ENCODE data around the gene DST. TPM values are rescaled to one million over a fixed set of nuclear protein-coding genes. Genes with fewer than 3 reads are reported as not detected.

DST gene
- total and polyA plus RNA-seq, 2 of the 4 experiments (the other 2 are of a cell fraction) = 97.7 to 452 TPM

DNA sequence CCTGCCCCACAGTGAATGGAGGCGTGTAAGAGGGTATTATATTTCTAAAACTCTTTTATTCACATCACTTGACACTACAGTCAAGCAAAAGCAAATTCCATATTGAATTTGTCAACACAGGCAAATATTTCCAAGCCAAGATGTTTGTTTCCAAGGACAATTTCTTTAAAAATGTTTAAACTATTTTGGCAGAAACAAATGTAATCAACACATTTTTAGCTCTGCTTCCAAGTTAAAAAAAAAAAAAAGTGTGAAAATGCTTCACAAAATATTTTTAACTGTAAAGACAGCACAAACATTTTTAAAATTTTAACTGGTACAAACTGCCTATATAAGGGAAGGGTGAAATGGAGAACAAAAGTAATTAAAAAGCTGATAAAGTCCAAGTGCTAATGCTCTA is 44.9 kb upstream of the DST start:
- ATAC-seq (ENCODE audit: low read depth) = no peak
- intact Hi-C loops (cut with micrococcal nuclease) (no loop called here), in situ Hi-C loops (cut with MboI; ENCODE audit: low sequenced_read_pairs) (no loop called here), dilution Hi-C loops (cut with HindIII; ENCODE audit: low sequenced_read_pairs, unreplicated experiment) (no loop called here)
- no peak overlapping the region for H4K91ac ChIP-seq (ENCODE audit: insufficient read depth, low read depth, low read length)
- H4K8ac ChIP-seq (ENCODE audit: low read depth in 2 of 2, low read length in 2 of 2) = no peak overlapping the region
- BruUV-seq (replicated peaks) = no TSS peak
- peak overlapping the region; percentile 12; the same call in 1 of the 2 replicates for H4K5ac ChIP-seq (ENCODE audit: low read depth, low read length)
- no peak overlapping the region for H3K4me3 ChIP-seq (ENCODE audit: insufficient read depth, low read depth, low read length)
- ChIA-PET POLR2A (ENCODE audit: unreplicated experiment) (no interaction called here), CTCF (interaction anchor here (0.6 kb wide), 1 partner anchor 27 kb away, joined by 6 read pairs; no protein-coding TSS in a partner anchor)
- peaks cover 10% of the 10 kb centered on the region; the same call in 1 of the 2 replicates for H4K20me1 ChIP-seq (ENCODE audit: insufficient read depth, low read length)
- no CpG with 5 or more reads among the region's 1 CpG for WGBS, 2 experiments (ENCODE audit: extremely low coverage in 2 of 2, insufficient read length in 1 of 2)
- H3K4me1 ChIP-seq (ENCODE audit: control insufficient read depth, insufficient read depth, low read length) = peaks cover 16% of the 10 kb centered on the region
- H3K9me1 ChIP-seq (ENCODE audit: insufficient read depth, low read length) = peaks cover 9% of the 10 kb centered on the region
- H3K27me3 ChIP-seq (ENCODE audit: control insufficient read depth, insufficient read depth, low read length) = no peaks in the 10 kb centered on the region
- H2AK5ac ChIP-seq (ENCODE audit: low read depth, low read length) = no peak overlapping the region
- H2BK120ac ChIP-seq (ENCODE audit: low read depth, low read length) = no peak overlapping the region
- peak overlapping the region; percentile 30; the same call in 1 of the 2 replicates for H3K14ac ChIP-seq (replicated peaks; ENCODE audit: low read depth, low read length)
- no peak for DNase-seq
- no peak overlapping the region for H2BK20ac ChIP-seq (ENCODE audit: low read depth, low read length)
- H3K56ac ChIP-seq (ENCODE audit: extremely low read depth, insufficient read depth, low read length) = no peak overlapping the region
- no peak overlapping the region for H3K9ac ChIP-seq (ENCODE audit: low read depth, low read length)
- no peak overlapping the region for H3K23ac ChIP-seq (ENCODE audit: low read depth, low read length)
- peaks cover 26 to 63% of the 10 kb centered on the region in 2 experiments for H3K79me1 ChIP-seq (ENCODE audit: low read depth in 1 of 2, low read length in 2 of 2)
- no peak overlapping the region for H3K4ac ChIP-seq (ENCODE audit: low read depth, low read length)
- no peak overlapping the region for H2AFZ ChIP-seq (replicated peaks; ENCODE audit: low read length, poor library complexity)
- no peak overlapping the region for H2BK5ac ChIP-seq (ENCODE audit: low read depth, low read length, poor library complexity, severe bottlenecking)
- TF ChIP-seq MAZ (IDR thresholded peaks at IDR 0.05; ENCODE audit: borderline replicate concordance, low read depth, low read length) = no peak
- TF ChIP-seq BHLHE40 (IDR thresholded peaks at IDR 0.05; ENCODE audit: low read depth, low read length) = no peak
- TF ChIP-seq RFX5 (IDR thresholded peaks at IDR 0.05; ENCODE audit: low read depth, low read length) = no peak
- TF ChIP-seq, protein P1, sequence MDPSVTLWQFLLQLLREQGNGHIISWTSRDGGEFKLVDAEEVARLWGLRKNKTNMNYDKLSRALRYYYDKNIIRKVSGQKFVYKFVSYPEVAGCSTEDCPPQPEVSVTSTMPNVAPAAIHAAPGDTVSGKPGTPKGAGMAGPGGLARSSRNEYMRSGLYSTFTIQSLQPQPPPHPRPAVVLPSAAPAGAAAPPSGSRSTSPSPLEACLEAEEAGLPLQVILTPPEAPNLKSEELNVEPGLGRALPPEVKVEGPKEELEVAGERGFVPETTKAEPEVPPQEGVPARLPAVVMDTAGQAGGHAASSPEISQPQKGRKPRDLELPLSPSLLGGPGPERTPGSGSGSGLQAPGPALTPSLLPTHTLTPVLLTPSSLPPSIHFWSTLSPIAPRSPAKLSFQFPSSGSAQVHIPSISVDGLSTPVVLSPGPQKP (IDR thresholded peaks at IDR 0.05; ENCODE audit: borderline replicate concordance, low read depth, low read length) = no peak
- TF ChIP-seq, protein P2, sequence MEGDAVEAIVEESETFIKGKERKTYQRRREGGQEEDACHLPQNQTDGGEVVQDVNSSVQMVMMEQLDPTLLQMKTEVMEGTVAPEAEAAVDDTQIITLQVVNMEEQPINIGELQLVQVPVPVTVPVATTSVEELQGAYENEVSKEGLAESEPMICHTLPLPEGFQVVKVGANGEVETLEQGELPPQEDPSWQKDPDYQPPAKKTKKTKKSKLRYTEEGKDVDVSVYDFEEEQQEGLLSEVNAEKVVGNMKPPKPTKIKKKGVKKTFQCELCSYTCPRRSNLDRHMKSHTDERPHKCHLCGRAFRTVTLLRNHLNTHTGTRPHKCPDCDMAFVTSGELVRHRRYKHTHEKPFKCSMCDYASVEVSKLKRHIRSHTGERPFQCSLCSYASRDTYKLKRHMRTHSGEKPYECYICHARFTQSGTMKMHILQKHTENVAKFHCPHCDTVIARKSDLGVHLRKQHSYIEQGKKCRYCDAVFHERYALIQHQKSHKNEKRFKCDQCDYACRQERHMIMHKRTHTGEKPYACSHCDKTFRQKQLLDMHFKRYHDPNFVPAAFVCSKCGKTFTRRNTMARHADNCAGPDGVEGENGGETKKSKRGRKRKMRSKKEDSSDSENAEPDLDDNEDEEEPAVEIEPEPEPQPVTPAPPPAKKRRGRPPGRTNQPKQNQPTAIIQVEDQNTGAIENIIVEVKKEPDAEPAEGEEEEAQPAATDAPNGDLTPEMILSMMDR (conservative IDR thresholded peaks at IDR 0.05; ENCODE audit: low read depth, low read length) = no peak
- TF ChIP-seq RCOR1 (IDR thresholded peaks at IDR 0.05; ENCODE audit: insufficient replicate concordance, low read length) = no peak
- no peak for TF ChIP-seq FOS (IDR thresholded peaks at IDR 0.05; ENCODE audit: low read depth, low read length)
- no peak for TF ChIP-seq MXI1 (IDR thresholded peaks at IDR 0.05; ENCODE audit: borderline replicate concordance, low read depth, low read length)
- TF ChIP-seq SMC3 (IDR thresholded peaks at IDR 0.05; ENCODE audit: low read depth, low read length) = no peak
- TF ChIP-seq NFE2L2 (IDR thresholded peaks at IDR 0.05; ENCODE audit: low read depth, low read length) = no peak
- no peak for TF ChIP-seq RAD21 (IDR thresholded peaks at IDR 0.05; ENCODE audit: low read length)
- TF ChIP-seq CHD1 (IDR thresholded peaks at IDR 0.05; ENCODE audit: low read depth, low read length) = no peak
- TF ChIP-seq CEBPB (IDR thresholded peaks at IDR 0.05; ENCODE audit: low read depth, low read length) = no peak
- TF ChIP-seq POLR2A (IDR thresholded peaks at IDR 0.05; ENCODE audit: low read depth, low read length) = no peak
- TF ChIP-seq, protein P3, sequence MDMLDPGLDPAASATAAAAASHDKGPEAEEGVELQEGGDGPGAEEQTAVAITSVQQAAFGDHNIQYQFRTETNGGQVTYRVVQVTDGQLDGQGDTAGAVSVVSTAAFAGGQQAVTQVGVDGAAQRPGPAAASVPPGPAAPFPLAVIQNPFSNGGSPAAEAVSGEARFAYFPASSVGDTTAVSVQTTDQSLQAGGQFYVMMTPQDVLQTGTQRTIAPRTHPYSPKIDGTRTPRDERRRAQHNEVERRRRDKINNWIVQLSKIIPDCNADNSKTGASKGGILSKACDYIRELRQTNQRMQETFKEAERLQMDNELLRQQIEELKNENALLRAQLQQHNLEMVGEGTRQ (IDR thresholded peaks at IDR 0.05; ENCODE audit: low read depth, low read length) = no peak
- no peak for TF ChIP-seq MAFK (IDR thresholded peaks at IDR 0.05; ENCODE audit: low read depth, low read length)
- H3K4me2 ChIP-seq (ENCODE audit: low read depth, low read length) = peak overlapping the region; percentile 10; the same call in 1 of the 2 replicates
- no peak overlapping the region for H3K27ac ChIP-seq (ENCODE audit: insufficient read depth, low read length)
- H2BK15ac ChIP-seq (ENCODE audit: low read depth, low read length) = no peak overlapping the region
- H3K36me3 ChIP-seq (ENCODE audit: control insufficient read depth, insufficient read depth, low read length) = peaks cover 3% of the 10 kb centered on the region
- no peaks in the 10 kb centered on the region for H3K9me3 ChIP-seq (ENCODE audit: control insufficient read depth, insufficient read depth, low read length)
- no peak overlapping the region for H2AK9ac ChIP-seq (replicated peaks; ENCODE audit: low read depth, low read length, poor library complexity)
- H3K18ac ChIP-seq (ENCODE audit: low read depth, low read length) = no peak overlapping the region
